GM12875 (cell line): ENCODE data around the gene KIAA1549.
A peak's percentile ranks its signal among the peaks of the same experiment; 100 is the strongest.
"Not testable (repeated sequence)": the region's sequence is repeated elsewhere in the genome, so short reads cannot be mapped to it uniquely, and the experiment has no call there.

ENCODE experiments used
- H3K4me3 ChIP-seq: one replicate; pipeline ENCODE4 v1.5.1; 2011; ENCODE audit warnings: low read depth, low read length, control low read depth
- TF ChIP-seq, protein P1 (sequence below): IDR thresholded peaks from 2 replicates; pipeline ENCODE4 v1.5.1; 2011; ENCODE audit warnings: low read depth, mild to moderate bottlenecking, control low read depth, inconsistent platforms, low read length, moderate library complexity, borderline replicate concordance; ENCODE audit not compliant: insufficient read depth

KIAA1549 gene

DNA sequence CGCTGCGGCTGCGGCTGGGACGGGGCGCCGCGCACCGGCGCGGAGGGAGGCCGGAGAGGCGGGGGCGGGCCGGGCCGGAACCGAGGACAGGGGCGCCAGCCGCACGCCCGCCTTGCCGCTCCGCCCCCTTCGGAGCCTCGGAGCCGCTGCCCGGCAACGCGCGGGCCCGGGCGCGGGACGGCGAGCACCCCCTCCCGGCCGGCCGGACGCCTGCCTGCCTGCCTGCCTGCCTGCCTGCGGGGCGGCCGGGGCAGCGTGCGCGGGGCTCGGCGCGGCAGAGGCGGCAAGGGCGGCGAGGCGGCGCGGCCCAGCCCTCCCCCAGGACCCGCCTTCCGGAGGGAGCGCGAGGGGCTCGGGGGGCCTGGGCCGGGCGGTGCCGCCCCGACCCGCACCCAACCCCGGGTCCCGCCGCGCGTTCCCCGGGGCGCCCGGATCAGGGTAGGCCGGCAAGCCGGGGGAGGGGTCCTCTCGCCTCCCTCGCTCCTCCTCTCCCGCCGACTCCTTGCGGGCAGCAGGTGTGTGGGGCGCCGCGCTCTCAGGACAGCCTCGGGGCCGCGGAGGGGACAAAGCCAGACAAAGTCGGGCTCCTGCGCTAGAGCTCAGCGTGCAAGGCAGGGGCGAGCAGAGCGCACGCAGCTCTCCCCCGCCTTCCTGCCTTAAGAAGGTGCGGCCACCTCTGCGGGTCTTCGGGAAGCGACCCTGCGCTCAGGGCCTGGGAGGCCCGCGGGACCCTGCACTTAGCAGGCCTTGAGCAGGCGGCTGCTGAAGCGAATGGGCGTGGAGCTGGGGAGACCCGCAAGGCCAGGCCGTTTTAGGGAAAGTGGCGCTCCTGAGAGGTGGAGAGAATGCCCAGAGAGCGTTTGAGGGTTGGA, at the start of gene KIAA1549:
Gene KIAA1549 (minus strand): TSS at position 58 of the 872 bp plus-strand sequence. CDS start 120 bp downstream, outside the sequence.
- TF ChIP-seq, protein P1, sequence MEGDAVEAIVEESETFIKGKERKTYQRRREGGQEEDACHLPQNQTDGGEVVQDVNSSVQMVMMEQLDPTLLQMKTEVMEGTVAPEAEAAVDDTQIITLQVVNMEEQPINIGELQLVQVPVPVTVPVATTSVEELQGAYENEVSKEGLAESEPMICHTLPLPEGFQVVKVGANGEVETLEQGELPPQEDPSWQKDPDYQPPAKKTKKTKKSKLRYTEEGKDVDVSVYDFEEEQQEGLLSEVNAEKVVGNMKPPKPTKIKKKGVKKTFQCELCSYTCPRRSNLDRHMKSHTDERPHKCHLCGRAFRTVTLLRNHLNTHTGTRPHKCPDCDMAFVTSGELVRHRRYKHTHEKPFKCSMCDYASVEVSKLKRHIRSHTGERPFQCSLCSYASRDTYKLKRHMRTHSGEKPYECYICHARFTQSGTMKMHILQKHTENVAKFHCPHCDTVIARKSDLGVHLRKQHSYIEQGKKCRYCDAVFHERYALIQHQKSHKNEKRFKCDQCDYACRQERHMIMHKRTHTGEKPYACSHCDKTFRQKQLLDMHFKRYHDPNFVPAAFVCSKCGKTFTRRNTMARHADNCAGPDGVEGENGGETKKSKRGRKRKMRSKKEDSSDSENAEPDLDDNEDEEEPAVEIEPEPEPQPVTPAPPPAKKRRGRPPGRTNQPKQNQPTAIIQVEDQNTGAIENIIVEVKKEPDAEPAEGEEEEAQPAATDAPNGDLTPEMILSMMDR = peak; percentile 39; the same call in 1 of the 2 replicates
- peak within 1 kb of the TSS; percentile 62 for H3K4me3 ChIP-seq

DNA sequence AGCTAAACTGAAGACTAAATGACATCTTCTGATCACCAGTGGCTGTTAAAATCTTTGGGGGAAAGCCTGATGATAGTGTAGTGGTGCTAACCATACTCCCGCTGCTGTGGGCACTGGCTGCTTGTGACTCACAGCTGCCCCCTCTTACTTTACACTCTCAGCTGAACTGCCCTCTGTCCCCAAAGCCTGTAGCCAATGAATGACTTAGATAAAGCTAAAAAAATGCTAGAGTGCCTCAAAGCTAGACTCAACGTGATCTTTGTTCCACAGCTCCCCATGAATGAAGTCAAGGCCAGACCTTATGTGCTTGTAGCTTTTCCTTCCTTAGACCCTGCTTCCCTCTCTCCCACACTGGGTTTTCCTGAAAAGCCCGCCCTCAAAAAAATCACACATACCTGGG, 48.2 kb upstream of the KIAA1549 start:
- H3K4me3 ChIP-seq = no peak overlapping the region
- TF ChIP-seq, protein P1 = no peak

DNA sequence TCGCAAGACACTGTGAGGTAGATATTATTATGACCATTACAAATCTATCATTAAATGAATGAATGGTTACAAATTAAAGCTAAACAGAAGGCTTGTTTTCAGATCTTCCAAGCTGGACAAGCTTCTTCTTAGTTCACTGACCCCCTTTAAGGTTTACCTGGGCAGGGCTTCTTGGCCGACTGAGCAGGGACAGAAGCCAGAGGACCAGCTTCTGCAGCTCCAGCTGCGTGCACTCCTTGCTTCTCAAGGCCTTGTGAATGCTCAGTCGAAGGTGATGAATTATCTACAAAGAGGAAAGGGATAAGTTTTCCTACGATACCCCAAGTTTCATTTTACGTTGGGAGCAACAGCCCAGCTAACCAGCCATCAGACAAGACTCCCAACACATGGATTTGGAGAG, 45.4 kb upstream of the KIAA1549 start:
- TF ChIP-seq, protein P1 = no peak
- no peak overlapping the region for H3K4me3 ChIP-seq

DNA sequence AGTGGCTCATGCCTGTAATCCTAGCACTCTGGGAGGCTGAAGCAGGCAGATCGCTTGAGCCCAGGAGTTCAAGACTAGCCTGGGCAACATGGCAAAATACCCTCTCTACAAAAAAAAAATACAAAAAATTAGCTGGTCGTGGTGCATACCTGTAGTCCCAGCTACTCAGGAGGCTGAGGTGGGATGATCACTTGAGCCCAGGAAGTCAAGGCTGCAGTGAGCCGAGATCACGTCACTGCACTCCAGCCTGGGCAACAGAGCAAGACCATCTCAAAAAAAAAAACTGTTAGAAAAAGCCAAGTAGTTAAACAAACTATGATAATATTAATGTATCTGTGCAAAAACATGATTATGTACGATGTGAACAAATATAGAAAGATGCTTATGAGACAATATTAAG, 44.7 kb upstream of the KIAA1549 start:
- H3K4me3 ChIP-seq = not testable (repeated sequence)

DNA sequence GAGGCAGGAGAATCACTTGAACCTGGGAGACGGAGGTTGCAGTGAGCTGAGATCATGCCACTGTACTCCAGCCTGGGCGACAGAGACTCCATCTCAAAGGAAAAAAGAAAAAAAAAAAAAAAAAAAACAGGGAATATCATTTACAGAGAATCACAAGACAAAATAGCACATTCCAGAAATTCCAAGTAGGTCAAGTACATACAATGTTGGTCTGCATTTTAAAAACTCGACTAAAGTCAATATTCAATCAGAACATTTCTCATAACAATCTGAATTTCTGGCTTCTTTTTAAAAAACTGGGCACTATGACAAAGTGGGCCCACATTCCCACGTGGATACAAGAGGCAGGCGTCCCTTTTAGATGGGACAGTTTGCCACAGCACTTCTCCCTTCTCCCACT, 41.9 kb upstream of the KIAA1549 start:
- TF ChIP-seq, protein P1 = no peak
- H3K4me3 ChIP-seq = no peak overlapping the region

DNA sequence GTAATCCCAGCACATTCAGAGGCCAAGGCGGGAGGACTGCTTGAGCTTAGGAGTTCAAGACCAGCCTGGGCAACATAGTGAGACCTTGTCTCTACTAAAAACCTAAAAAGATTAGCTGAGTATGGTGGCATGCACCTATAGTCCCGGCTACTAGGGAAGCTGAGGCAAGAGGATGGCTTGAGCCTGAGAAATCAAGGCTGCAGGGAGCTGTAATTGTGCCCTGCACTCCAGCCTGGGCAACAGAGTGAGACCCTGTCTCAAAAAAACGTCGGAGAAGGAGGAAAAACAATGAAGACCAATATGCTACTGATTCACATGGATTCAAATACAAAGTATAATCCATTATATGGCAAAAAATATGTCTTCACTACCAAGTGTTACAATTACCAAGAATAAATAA, 41.1 kb upstream of the KIAA1549 start:
- no peak overlapping the region for H3K4me3 ChIP-seq
- TF ChIP-seq, protein P1 = no peak

DNA sequence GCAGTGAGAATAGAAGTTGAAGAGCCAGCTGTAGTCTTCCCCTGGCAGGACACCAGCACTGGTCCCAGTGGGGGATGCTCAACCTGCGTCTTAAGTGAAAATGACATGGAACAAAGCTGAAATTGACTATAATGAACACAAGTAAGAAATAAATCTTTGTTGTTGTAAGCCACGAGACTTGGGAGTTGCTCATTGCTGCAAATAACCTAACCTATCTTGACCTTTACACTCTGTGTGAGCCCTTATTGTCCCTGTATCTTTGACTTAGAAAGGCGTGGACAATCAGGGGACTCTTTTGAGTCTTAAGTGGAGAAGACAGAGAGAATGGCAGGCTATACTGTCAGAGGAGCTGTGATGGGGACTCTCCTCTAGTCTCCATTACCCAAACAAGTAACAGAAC, 37.7 kb upstream of the KIAA1549 start:
- no peak overlapping the region for H3K4me3 ChIP-seq
- TF ChIP-seq, protein P1 = no peak
